H9 (cell line): ENCODE measurements around the gene GNAI2. TPM values are rescaled to one million over a fixed set of nuclear protein-coding genes. Genes with fewer than 3 reads are reported as not detected.

Experiments used
- DNase-seq: peaks from one replicate; pipeline ENCODE4 v3.0.0-alpha.2; 2017
- H2AFZ ChIP-seq: one replicate; pipeline ENCODE4 v1.6.1; 2013; ENCODE audit warnings: mild to moderate bottlenecking, low read length, control low read depth, moderate library complexity
- H2AK5ac ChIP-seq: 2 replicates; pipeline ENCODE4 v1.6.1; 2013; ENCODE audit warnings: low read length, control low read depth, mixed read lengths; ENCODE audit not compliant: insufficient read length
- H2BK120ac ChIP-seq: one replicate; pipeline ENCODE4 v1.6.1; 2013; ENCODE audit warnings: low read depth, mild to moderate bottlenecking, low read length, control low read depth, inconsistent platforms; ENCODE audit not compliant: poor library complexity, severe bottlenecking
- H2BK12ac ChIP-seq: 2 replicates; pipeline ENCODE4 v1.6.1; 2013; ENCODE audit warnings: low read length, control low read depth, mixed read lengths, low read depth; ENCODE audit not compliant: insufficient read length
- H2BK15ac ChIP-seq: 2 replicates; pipeline ENCODE4 v1.6.1; 2013; ENCODE audit warnings: low read depth, low read length, control low read depth
- H2BK20ac ChIP-seq: one replicate; pipeline ENCODE4 v1.6.1; 2013; ENCODE audit warnings: low read depth, mild to moderate bottlenecking, low read length, control low read depth, inconsistent platforms; ENCODE audit not compliant: poor library complexity, severe bottlenecking
- H2BK5ac ChIP-seq: 2 replicates; pipeline ENCODE4 v1.6.1; 2013; ENCODE audit warnings: low read length, control low read depth, mixed read lengths; ENCODE audit not compliant: insufficient read length
- H3K14ac ChIP-seq: 2 replicates; pipeline ENCODE4 v1.6.1; 2013; ENCODE audit warnings: low read length, control low read depth; ENCODE audit not compliant: insufficient read depth
- H3K18ac ChIP-seq: 2 replicates; pipeline ENCODE4 v1.6.1; 2013; ENCODE audit warnings: low read depth, mild to moderate bottlenecking, mixed read lengths, low read length, control low read depth; ENCODE audit not compliant: insufficient read length
- H3K23ac ChIP-seq: 2 replicates; pipeline ENCODE4 v1.6.1; 2013; ENCODE audit warnings: low read length, control low read depth, mixed read lengths, low read depth; ENCODE audit not compliant: insufficient read length
- H3K23me2 ChIP-seq: 2 replicates; pipeline ENCODE4 v1.6.1; 2013; ENCODE audit warnings: low read depth, mild to moderate bottlenecking, mixed read lengths, low read length, control low read depth; ENCODE audit not compliant: insufficient read length, poor library complexity, severe bottlenecking
- H3K27ac ChIP-seq: 2 replicates; pipeline ENCODE4 v1.5.1; 2013; ENCODE audit warnings: low read length, control low read depth, mixed read lengths, low read depth; ENCODE audit not compliant: insufficient read length
- H3K27me3 ChIP-seq: 2 replicates; pipeline ENCODE4 v1.6.1; 2013; ENCODE audit warnings: low read length, control low read depth, inconsistent platforms; ENCODE audit not compliant: insufficient read depth
- H3K4ac ChIP-seq: 2 replicates; pipeline ENCODE4 v1.6.1; 2013; ENCODE audit warnings: low read depth, mild to moderate bottlenecking, control low read depth, inconsistent platforms, low read length, moderate library complexity
- H3K4me1 ChIP-seq: 2 replicates; pipeline ENCODE4 v1.6.1; 2013; ENCODE audit warnings: low read length, control low read depth, inconsistent platforms; ENCODE audit not compliant: insufficient read depth
- H3K4me2 ChIP-seq: 2 replicates; pipeline ENCODE4 v1.6.1; 2013; ENCODE audit warnings: low read length, control low read depth, mixed read lengths; ENCODE audit not compliant: insufficient read length, insufficient read depth
- H3K56ac ChIP-seq: 2 replicates; pipeline ENCODE4 v1.6.1; 2013; ENCODE audit warnings: low read depth, mild to moderate bottlenecking, mixed read lengths, low read length, control low read depth; ENCODE audit not compliant: insufficient read length
- H3K79me1 ChIP-seq: 2 replicates; pipeline ENCODE4 v1.6.1; 2013; ENCODE audit warnings: low read depth, mild to moderate bottlenecking, moderate library complexity, low read length, control low read depth, inconsistent platforms; ENCODE audit not compliant: insufficient read depth, poor library complexity, severe bottlenecking
- H3K79me2 ChIP-seq: 2 replicates; pipeline ENCODE4 v1.6.1; 2013; ENCODE audit warnings: low read length, control low read depth, inconsistent platforms; ENCODE audit not compliant: insufficient read depth
- H3K9ac ChIP-seq: 2 replicates; pipeline ENCODE4 v1.6.1; 2013; ENCODE audit warnings: low read length, control low read depth, mixed read lengths; ENCODE audit not compliant: insufficient read length; ENCODE audit errors: extremely low read depth
- H3K9me3 ChIP-seq: one replicate; pipeline ENCODE4 v1.6.1; 2013; ENCODE audit warnings: low read depth, low read length, inconsistent platforms; ENCODE audit not compliant: control insufficient read depth
- H3T11ph ChIP-seq: one replicate; pipeline ENCODE4 v1.6.1; 2013; ENCODE audit warnings: mild to moderate bottlenecking, low read length, control low read depth, inconsistent platforms
- H4K20me1 ChIP-seq: one replicate; pipeline ENCODE4 v1.6.1; 2013; ENCODE audit not compliant: control insufficient read depth, insufficient read length, insufficient read depth
- H4K5ac ChIP-seq: 2 replicates; pipeline ENCODE4 v1.6.1; 2013; ENCODE audit warnings: low read depth, mild to moderate bottlenecking, mixed read lengths, low read length, control low read depth; ENCODE audit not compliant: insufficient read length
- H4K8ac ChIP-seq: replicated peaks from 2 replicates; pipeline ENCODE4 v1.6.1; 2013; ENCODE audit warnings: low read length, control low read depth, mixed read lengths, low read depth; ENCODE audit not compliant: insufficient read length
- H4K91ac ChIP-seq: 2 replicates; pipeline ENCODE4 v1.6.1; 2013; ENCODE audit warnings: low read depth, mild to moderate bottlenecking, moderate library complexity, mixed read lengths, low read length, control low read depth; ENCODE audit not compliant: insufficient read length
- H3K27ac Mint-ChIP-seq, 3 experiments: 2 replicates in 2 of 3; 3 replicates in 1 of 3; pipeline ENCODE4 v1.8.0; 2020 to 2021; ENCODE audit warnings: mixed read lengths in 3 of 3, mild to moderate bottlenecking in 1 of 3, moderate library complexity in 1 of 3
- H3K27me3 Mint-ChIP-seq: 2 replicates; pipeline ENCODE4 v1.8.0; 2021; ENCODE audit warnings: low read depth, mild to moderate bottlenecking, moderate library complexity, mixed read lengths
- H3K36me3 Mint-ChIP-seq, 3 experiments: 2 replicates in 2 of 3; 3 replicates in 1 of 3; pipeline ENCODE4 v1.8.0; 2020 to 2021; ENCODE audit warnings: low read depth in 3 of 3, mixed read lengths in 3 of 3; ENCODE audit not compliant: insufficient read depth in 1 of 3
- H3K4me1 Mint-ChIP-seq, 2 experiments: 2 replicates each; pipeline ENCODE4 v1.8.0; 2020; ENCODE audit warnings: mixed read lengths in 2 of 2
- H3K4me3 Mint-ChIP-seq, 2 experiments: 2 replicates in 1 of 2; 3 replicates in 1 of 2; pipeline ENCODE4 v1.8.0; 2020 to 2021; ENCODE audit warnings: mild to moderate bottlenecking in 2 of 2, mixed read lengths in 2 of 2, moderate library complexity in 1 of 2
- H3K9me3 Mint-ChIP-seq, 2 experiments: 2 replicates in 1 of 2; 3 replicates in 1 of 2; pipeline ENCODE4 v1.8.0; 2020; ENCODE audit warnings: mild to moderate bottlenecking in 2 of 2, mixed read lengths in 2 of 2, moderate library complexity in 1 of 2
- CTCF ChIP-seq: fragments of 200-600 bp; sonication (generic); conservative IDR thresholded peaks from 3 replicates; pipeline ENCODE4 v1.8.0; 2021; ENCODE audit warnings: antibody characterized with exemption, mild to moderate bottlenecking
- WGBS: extraction: QIAGEN DNeasy Blood & Tissue Kit; methylation state at CpG from one replicate; pipeline ENCODE4 v1.1.7; 2013; ENCODE audit warnings: missing lambda C conversion rate, low lambda C conversion rate, mixed read lengths; ENCODE audit not compliant: insufficient read length; ENCODE audit errors: extremely low coverage; 5-methylcytosine and 5-hydroxymethylcytosine counted together
- total RNA-seq: library from RNA; stranded (reverse); gene quantifications from 2 replicates; pipeline ENCODE4 v1.2.1, GENCODE V29; 2021

The GNAI2 gene
- total RNA-seq, 1 experiment from 2014 or later: 218 TPM

- Histone ChIP-seq H3K23me2 (peaks cover 4% of the 10 kb centered on the region), H2BK5ac (no peak overlapping the region), H2BK12ac (no peak overlapping the region), H2AK5ac (no peak overlapping the region), H3K56ac (no peak overlapping the region), H2AFZ (no peak overlapping the region), H3K14ac (no peak overlapping the region), H3K27me3 (peaks cover 16% of the 10 kb centered on the region; the same call in 1 of the 2 replicates), H3K9ac (no peak overlapping the region), H4K5ac (no peak overlapping the region), H4K8ac (no peak overlapping the region), H3K4ac (no peak overlapping the region), H3K79me2 (no peaks in the 10 kb centered on the region), H3K18ac (no peak overlapping the region), H3K9me3 (no peaks in the 10 kb centered on the region), H3T11ph (no peak overlapping the region), H2BK20ac (no peak overlapping the region), H4K20me1 (no peaks in the 10 kb centered on the region), H2BK15ac (no peak overlapping the region), H3K27ac (no peak overlapping the region), H3K4me2 (no peak overlapping the region), H4K91ac (no peak overlapping the region), H2BK120ac (no peak overlapping the region), H3K4me1 (peaks cover 2% of the 10 kb centered on the region; the same call in 1 of the 2 replicates), H3K23ac (no peak overlapping the region), H3K79me1 (no peaks in the 10 kb centered on the region)
- Mint-ChIP-seq H3K27ac (peak overlapping the region in 1 of 3 experiments; percentile 87; a peak in 1 of 7 replicates), H3K4me3 (no peak overlapping the region; a peak in 1 of 5 replicates), H3K36me3 (no peaks in the 10 kb centered on the region; a peak in 1 of 7 replicates), H3K4me1 (peaks cover 46 to 65% of the 10 kb centered on the region in 2 experiments), H3K9me3 (no peaks in the 10 kb centered on the region; a peak in 1 of 5 replicates), H3K27me3 (peaks cover 25% of the 10 kb centered on the region)
- DNase-seq: no peak
- WGBS: no CpG with 5 or more reads among the region's 8 CpGs
- TF ChIP-seq CTCF: no peak
Observed at GRCh38 chr3:50269977-50270413, 34.0 kb downstream of the GNAI2 start.
